Left lung (tissue), 10 donors: ENCODE results near the gene SYNDIG1. TPM values are rescaled to one million over a fixed set of nuclear protein-coding genes. Genes with fewer than 3 reads are reported as not detected.

Experiments used
- ATAC-seq: fragments of 200-7000 bp; cut with Tn5 transposase; one replicate; pipeline ENCODE4 v1.9.1; 2020; ENCODE audit warnings: moderate library complexity
- DNase-seq, 4 donors: peaks; one replicate each; pipeline ENCODE4 v3.0.0-alpha.2; 2013 to 2020
- H3K27ac ChIP-seq, 2 donors: fragments of 200-600 bp; sonication (generic) in 1 of 2; one replicate each; pipeline versions ENCODE4 v1.5.0 to v1.8.0; 2020 to 2021
- H3K27me3 ChIP-seq, 2 donors: fragments of 200-600 bp; sonication (generic) in 1 of 2; one replicate each; pipeline versions ENCODE4 v1.5.0 to v1.8.0; 2020 to 2021
- H3K36me3 ChIP-seq, 2 donors: fragments of 200-600 bp; sonication (generic) in 1 of 2; one replicate each; pipeline versions ENCODE4 v1.5.0 to v1.8.0; 2020 to 2021
- H3K4me1 ChIP-seq, 2 donors: fragments of 200-600 bp; one replicate each; pipeline ENCODE4 v1.8.0; 2021
- H3K4me3 ChIP-seq, 2 donors: fragments of 200-600 bp; sonication (generic) in 1 of 2; one replicate each; pipeline versions ENCODE4 v1.5.0 to v1.8.0; 2020 to 2021; ENCODE audit warnings: mild to moderate bottlenecking in 1 of 2
- H3K9me3 ChIP-seq, 2 donors: fragments of 200-600 bp; sonication (generic) in 1 of 2; one replicate each; pipeline versions ENCODE4 v1.5.0 to v1.8.0; 2020 to 2021
- intact Hi-C, 2 donors: fragments of 100-400 bp; cut with DNase I; formaldehyde crosslinking; loops; one replicate each; pipeline versions ENCODE4 v1.11.2 to v1.14.2; 2022
- polyA plus RNA-seq, 6 donors: library from polyadenylated mRNA; unstranded; fragments of 120-200 nt; gene quantifications; one replicate each; pipeline ENCODE4 v1.2.1, GENCODE V29; 2013; ENCODE audit not compliant: insufficient read length in 6 of 6
- total RNA-seq, 2 donors: library from RNA; stranded (reverse); fragmentation: NEBNext Ultra II Directional; extraction: Animal tissue kit (Norgen Biotek cat#: 25700); gene quantifications; one replicate each; pipeline ENCODE4 v1.2.1, GENCODE V29; 2021
- TF ChIP-seq, protein P1 (sequence below), 2 donors: fragments of 200-600 bp; sonication (generic) in 1 of 2; IDR thresholded peaks; one replicate each; pipeline versions ENCODE4 v1.5.0 to v1.8.0; 2021; ENCODE audit warnings: antibody characterized with exemption in 2 of 2
- donor health status: DM: no; HTN: yes; CAD: no.
- donor health status: DM: no; HTN: no; CAD: no.

The SYNDIG1 gene
- total and polyA plus RNA-seq, 8 donors: 1.3 to 7.8 (median 5.4) TPM

DNA sequence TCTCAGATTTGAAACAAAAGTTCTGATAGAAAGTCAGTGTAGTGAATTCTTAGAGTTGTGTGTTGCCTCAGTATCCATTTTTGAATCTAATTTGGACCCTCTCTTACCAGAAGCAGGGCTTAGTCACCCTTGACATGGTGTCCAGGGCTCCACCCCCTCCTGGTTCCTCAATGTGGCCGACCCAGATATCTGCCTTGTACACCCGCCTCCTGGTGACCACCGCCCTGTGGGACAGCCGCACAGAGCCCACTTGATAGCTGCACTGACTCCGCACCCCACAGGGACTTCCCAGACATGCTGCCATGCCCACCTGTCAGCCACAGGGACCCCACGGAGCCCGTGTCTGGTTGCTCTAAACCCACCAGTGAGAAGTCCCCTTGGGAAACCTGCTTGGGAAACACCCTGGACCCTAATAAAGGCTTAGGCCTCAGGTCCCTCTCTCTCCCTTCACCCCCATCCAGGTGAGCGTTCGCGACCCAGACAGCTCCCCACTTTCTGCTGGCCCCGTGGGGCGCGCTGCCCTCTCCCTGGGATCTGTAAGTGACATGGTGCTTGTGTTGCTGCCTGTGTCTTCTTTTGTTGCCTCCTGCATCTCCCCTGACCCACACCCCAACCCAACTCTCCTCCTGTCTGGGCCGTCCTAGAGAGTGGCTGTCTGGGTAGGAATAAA is 47.2 kb upstream of the SYNDIG1 start:
- DNase-seq (peak in 1 of 4 donors; percentile 45), ATAC-seq (no peak)
- Histone ChIP-seq H3K4me1 (no peaks in the 10 kb centered on the region), H3K9me3 (no peaks in the 10 kb centered on the region), H3K36me3 (no peaks in the 10 kb centered on the region), H3K27ac (no peak overlapping the region), H3K4me3 (no peak overlapping the region), H3K27me3 (peaks cover 0 to 17% of the 10 kb centered on the region in 2 donors)
- TF ChIP-seq, protein P1, sequence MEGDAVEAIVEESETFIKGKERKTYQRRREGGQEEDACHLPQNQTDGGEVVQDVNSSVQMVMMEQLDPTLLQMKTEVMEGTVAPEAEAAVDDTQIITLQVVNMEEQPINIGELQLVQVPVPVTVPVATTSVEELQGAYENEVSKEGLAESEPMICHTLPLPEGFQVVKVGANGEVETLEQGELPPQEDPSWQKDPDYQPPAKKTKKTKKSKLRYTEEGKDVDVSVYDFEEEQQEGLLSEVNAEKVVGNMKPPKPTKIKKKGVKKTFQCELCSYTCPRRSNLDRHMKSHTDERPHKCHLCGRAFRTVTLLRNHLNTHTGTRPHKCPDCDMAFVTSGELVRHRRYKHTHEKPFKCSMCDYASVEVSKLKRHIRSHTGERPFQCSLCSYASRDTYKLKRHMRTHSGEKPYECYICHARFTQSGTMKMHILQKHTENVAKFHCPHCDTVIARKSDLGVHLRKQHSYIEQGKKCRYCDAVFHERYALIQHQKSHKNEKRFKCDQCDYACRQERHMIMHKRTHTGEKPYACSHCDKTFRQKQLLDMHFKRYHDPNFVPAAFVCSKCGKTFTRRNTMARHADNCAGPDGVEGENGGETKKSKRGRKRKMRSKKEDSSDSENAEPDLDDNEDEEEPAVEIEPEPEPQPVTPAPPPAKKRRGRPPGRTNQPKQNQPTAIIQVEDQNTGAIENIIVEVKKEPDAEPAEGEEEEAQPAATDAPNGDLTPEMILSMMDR (IDR thresholded peaks at IDR 0.05): no peak
- intact Hi-C loops: no loop called here

DNA sequence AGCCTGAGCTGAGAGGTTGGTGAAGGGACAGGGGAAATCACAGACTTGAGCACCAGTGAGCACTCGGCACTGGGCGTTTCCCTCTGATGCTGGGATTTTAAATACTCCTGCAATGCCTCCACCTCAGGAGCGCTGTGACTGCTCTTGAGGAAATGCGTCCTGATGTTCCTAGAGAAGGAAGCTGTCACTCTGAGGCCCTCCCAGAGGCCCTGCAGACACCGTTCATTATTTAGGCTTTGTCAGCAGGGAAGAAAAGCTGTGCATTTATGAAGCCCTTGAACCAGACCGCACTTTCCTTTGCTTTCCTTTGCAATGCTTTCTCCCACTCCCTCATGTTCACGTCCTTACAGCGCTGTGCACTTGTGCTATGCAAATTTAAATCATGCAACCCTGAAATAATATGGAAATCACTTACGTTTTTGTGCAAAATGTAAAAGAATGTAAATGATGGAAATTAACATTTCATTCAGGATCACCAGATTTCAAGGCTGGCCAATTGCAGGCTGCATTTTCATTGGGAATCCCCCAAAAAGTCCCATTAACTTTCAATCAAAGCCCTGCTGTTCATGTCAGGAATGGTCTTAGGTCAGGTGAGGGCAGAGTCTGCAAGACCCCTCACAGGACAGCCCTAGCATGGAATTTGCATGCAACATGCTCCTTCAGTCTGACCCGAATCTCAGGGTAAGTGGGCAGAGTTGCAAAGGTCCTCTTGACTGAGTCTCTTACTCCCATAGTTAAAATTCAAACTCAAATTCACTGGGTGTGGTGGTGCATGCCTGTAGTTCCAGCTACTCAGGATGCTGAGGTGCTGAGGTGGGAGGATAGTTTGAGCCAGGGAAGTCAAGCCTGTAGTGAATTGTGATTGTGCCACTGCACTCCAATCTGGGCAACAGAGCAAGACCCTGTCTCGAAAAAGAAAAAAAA is 45.8 kb upstream of the SYNDIG1 start:
- intact Hi-C loops: no loop called here
- H3K4me1 ChIP-seq: no peaks in the 10 kb centered on the region
- ATAC-seq (no peak), DNase-seq (no peak)
- H3K36me3 ChIP-seq: no peaks in the 10 kb centered on the region
- no peak overlapping the region for H3K4me3 ChIP-seq
- H3K27ac ChIP-seq: no peak overlapping the region
- peaks cover 0 to 23% of the 10 kb centered on the region in 2 donors for H3K27me3 ChIP-seq
- TF ChIP-seq, protein P1 (IDR thresholded peaks at IDR 0.05): no peak
- no peaks in the 10 kb centered on the region for H3K9me3 ChIP-seq

DNA sequence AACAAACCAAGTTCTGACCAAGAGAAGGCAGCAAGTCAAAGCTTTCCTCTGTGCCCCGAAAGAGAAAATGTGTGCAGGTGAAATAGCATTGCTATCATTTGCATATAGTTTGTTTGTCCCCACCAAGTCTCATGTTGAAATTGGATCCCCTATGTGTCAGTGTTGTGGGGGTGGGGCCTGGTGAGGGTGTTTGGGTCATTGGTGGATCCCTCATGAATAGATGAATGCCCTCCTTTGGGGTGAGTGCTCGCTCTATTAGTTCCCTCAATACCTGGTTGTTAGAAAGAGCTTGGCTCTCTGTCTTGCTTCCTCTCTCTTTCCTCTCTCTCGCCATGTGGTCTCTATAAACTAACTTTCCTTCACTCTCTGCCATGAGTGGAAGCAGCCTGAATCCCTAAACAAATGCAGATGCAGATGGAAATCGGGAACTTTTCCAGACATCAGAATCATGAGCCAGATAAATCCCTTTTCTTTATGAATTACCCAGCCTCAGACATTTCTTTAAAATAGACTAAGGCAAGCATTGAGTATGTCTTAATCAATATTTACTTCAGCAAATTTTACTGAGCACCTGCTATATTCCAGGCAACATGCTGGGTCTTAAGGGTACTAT is 43.8 kb upstream of the SYNDIG1 start:
- no peaks in the 10 kb centered on the region for H3K4me1 ChIP-seq
- no peak for ATAC-seq

DNA sequence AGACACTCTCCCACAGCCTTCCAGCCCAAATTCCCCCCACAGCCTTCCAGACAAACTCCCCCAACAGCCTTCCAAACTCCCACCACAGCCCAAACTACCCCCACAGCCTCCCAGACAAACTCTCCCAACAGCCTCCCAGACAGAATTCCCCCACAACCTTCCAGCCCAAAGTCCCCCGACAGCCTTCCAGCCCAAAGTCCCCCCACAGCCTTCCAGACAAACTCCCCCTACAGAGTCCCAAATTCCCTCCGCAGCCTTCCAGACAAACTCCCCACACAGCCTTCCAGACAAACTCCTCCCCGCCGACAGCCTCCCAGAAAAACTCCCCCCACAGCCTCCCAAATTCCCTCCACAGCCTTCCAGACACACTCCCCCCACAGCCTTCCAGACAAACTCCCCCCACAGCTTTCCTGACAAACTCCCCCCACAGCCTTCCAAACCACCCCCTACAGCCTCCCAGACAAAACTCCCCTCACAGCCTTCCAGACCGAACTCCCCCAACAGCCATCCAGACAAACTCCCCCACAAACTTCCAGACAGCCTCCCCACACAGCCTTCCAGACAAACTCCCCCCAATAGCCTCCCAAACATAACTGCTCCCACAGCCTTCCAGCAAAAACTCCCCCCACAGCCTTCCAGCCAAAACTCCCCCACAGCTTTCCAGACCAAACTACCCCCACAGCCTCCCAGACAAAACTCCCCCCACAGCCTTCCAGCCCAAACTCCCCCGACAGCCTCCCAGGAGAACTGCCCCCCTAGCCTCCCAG is 38.0 kb upstream of the SYNDIG1 start:
- H3K27ac ChIP-seq: no peak overlapping the region

More for the DNA sequence above, 43.8 kb upstream of the SYNDIG1 start:
- Histone ChIP-seq H3K36me3 (no peaks in the 10 kb centered on the region), H3K27ac (no peak overlapping the region), H3K27me3 (peaks cover 0 to 34% of the 10 kb centered on the region in 2 donors), H3K4me3 (no peak overlapping the region), H3K9me3 (no peaks in the 10 kb centered on the region)
- DNase-seq: no peak
- TF ChIP-seq, protein P1 (IDR thresholded peaks at IDR 0.05): no peak
- intact Hi-C loops: no loop called here

More for the DNA sequence above, 38.0 kb upstream of the SYNDIG1 start:
- intact Hi-C loops: no loop called here
- H3K4me1 ChIP-seq: no peaks in the 10 kb centered on the region
- no peak overlapping the region for H3K4me3 ChIP-seq
- no peaks in the 10 kb centered on the region for H3K9me3 ChIP-seq
- no peaks in the 10 kb centered on the region for H3K36me3 ChIP-seq
- ATAC-seq: no peak
- DNase-seq: no peak
- H3K27me3 ChIP-seq: peaks cover 0 to 23% of the 10 kb centered on the region in 2 donors
- TF ChIP-seq, protein P1 (IDR thresholded peaks at IDR 0.05): no peak
